Neural cell (in vitro differentiated cells): Measurements from ENCODE around the gene ZNF804B.

Source experiments
- CTCF ChIP-seq: fragments of 450-650 bp; IDR thresholded peaks from 2 replicates; pipeline ENCODE4 v1.5.1; 2014; ENCODE audit warnings: antibody characterized with exemption, mild to moderate bottlenecking, moderate library complexity; ENCODE audit not compliant: poor library complexity, severe bottlenecking
- EP300 ChIP-seq: fragments of 450-650 bp; conservative IDR thresholded peaks from 2 replicates; pipeline ENCODE4 v1.6.1; 2014; ENCODE audit warnings: antibody characterized with exemption, mild to moderate bottlenecking, moderate library complexity; ENCODE audit not compliant: poor library complexity, severe bottlenecking
- EZH2 ChIP-seq: fragments of 200-600, 300-800 bp; shearing (Covaris generic), sonication (generic); IDR thresholded peaks from 2 replicates; pipeline ENCODE4 v1.6.1; 2014; ENCODE audit warnings: antibody characterized with exemption, low read length, borderline replicate concordance, mild to moderate bottlenecking; ENCODE audit not compliant: insufficient read depth, poor library complexity, severe bottlenecking
- TAF1 ChIP-seq: IDR thresholded peaks from 2 replicates; pipeline ENCODE4 v1.6.1; 2012; ENCODE audit warnings: low read depth

- TF ChIP-seq EZH2 (no peak), CTCF (no peak), EP300 (no peak), TAF1 (no peak)
Observed at GRCh38 chr7:89182116-89182515, 422.6 kb downstream of the ZNF804B start.
